Astrocyte (in vitro differentiated cells and primary cell): ENCODE measurements around the gene DHCR7. TPM values are rescaled to one million over a fixed set of nuclear protein-coding genes. Genes with fewer than 3 reads are reported as not detected.

ENCODE experiments used
- DNase-seq: peaks from one replicate; pipeline ENCODE4 v3.0.0-alpha.2; 2010; ENCODE audit warnings: low read depth
- FAIRE-seq: peaks from 2 replicates; lab custom pipeline; 2011; peaks lifted over from hg19 to GRCh38; lab: Jason Lieb, UNC
- H2AFZ ChIP-seq: 2 replicates; pipeline ENCODE4 v1.6.0; 2012; ENCODE audit warnings: low read depth, low read length, inconsistent platforms
- H3K27ac ChIP-seq: 2 replicates; pipeline ENCODE4 v1.5.1; 2011; ENCODE audit warnings: low read depth, low read length, inconsistent platforms
- H3K27me3 ChIP-seq: 2 replicates; pipeline ENCODE4 v1.6.0; 2011; ENCODE audit warnings: low read length, inconsistent platforms; ENCODE audit not compliant: insufficient read depth
- H3K36me3 ChIP-seq: 2 replicates; pipeline ENCODE4 v1.5.1; 2011; ENCODE audit warnings: low read length, inconsistent platforms; ENCODE audit not compliant: insufficient read depth
- H3K4me1 ChIP-seq: 2 replicates; pipeline ENCODE4 v1.5.1; 2011; ENCODE audit warnings: low read length, inconsistent platforms; ENCODE audit not compliant: insufficient read depth
- H3K4me2 ChIP-seq: 2 replicates; pipeline ENCODE4 v1.6.0; 2012; ENCODE audit warnings: low read length, inconsistent platforms
- H3K4me3 ChIP-seq: 2 replicates; pipeline ENCODE4 v1.5.1; 2011; ENCODE audit warnings: low read depth, mild to moderate bottlenecking, low read length, inconsistent platforms; ENCODE audit not compliant: insufficient read depth
- H3K79me2 ChIP-seq: 2 replicates; pipeline ENCODE4 v1.6.0; 2012; ENCODE audit warnings: mild to moderate bottlenecking, low read length, inconsistent platforms; ENCODE audit not compliant: insufficient read depth
- H3K9ac ChIP-seq: 2 replicates; pipeline ENCODE4 v1.6.0; 2012; ENCODE audit warnings: mild to moderate bottlenecking, low read length, inconsistent platforms
- H3K9me3 ChIP-seq: 2 replicates; pipeline ENCODE4 v1.5.1; 2012; ENCODE audit warnings: low read depth, mild to moderate bottlenecking, low read length, inconsistent platforms; ENCODE audit not compliant: insufficient read depth
- H4K20me1 ChIP-seq: 2 replicates; pipeline ENCODE4 v1.6.0; 2012; ENCODE audit warnings: low read length, inconsistent platforms; ENCODE audit not compliant: insufficient read depth
- H3K27ac Mint-ChIP-seq: one replicate; pipeline ENCODE4 v1.8.0; 2021; ENCODE audit warnings: mild to moderate bottlenecking, mixed read lengths; ENCODE audit not compliant: unreplicated experiment
- H3K27me3 Mint-ChIP-seq: one replicate; pipeline ENCODE4 v1.8.0; 2021; ENCODE audit warnings: low read depth, mixed read lengths; ENCODE audit not compliant: unreplicated experiment
- H3K36me3 Mint-ChIP-seq: one replicate; pipeline ENCODE4 v1.8.0; 2021; ENCODE audit warnings: low read depth, mixed read lengths; ENCODE audit not compliant: unreplicated experiment
- H3K4me1 Mint-ChIP-seq: one replicate; pipeline ENCODE4 v1.8.0; 2021; ENCODE audit warnings: low read depth, mixed read lengths; ENCODE audit not compliant: unreplicated experiment
- H3K4me3 Mint-ChIP-seq: one replicate; pipeline ENCODE4 v1.8.0; 2021; ENCODE audit warnings: mild to moderate bottlenecking, moderate library complexity, mixed read lengths; ENCODE audit not compliant: unreplicated experiment
- H3K9me3 Mint-ChIP-seq: one replicate; pipeline ENCODE4 v1.8.0; 2021; ENCODE audit warnings: mild to moderate bottlenecking, mixed read lengths; ENCODE audit not compliant: unreplicated experiment
- CTCF ChIP-seq: IDR thresholded peaks from 2 replicates; pipeline ENCODE4 v1.5.1; 2011; ENCODE audit warnings: low read depth, mild to moderate bottlenecking, inconsistent platforms, low read length, moderate library complexity; ENCODE audit not compliant: insufficient read depth
- EZH2 ChIP-seq: IDR thresholded peaks from 2 replicates; pipeline ENCODE4 v1.6.1; 2012; ENCODE audit warnings: mild to moderate bottlenecking, low read length, inconsistent platforms; ENCODE audit not compliant: insufficient read depth
- total RNA-seq: library from RNA; stranded (reverse); gene quantifications from 2 replicates; pipeline ENCODE4 v1.2.1, GENCODE V29; 2021

The DHCR7 gene
- total RNA-seq, 1 donor from 2014 or later, result 92.8 TPM

- FAIRE-seq (no peak), DNase-seq (no peak)
- TF ChIP-seq EZH2 (no peak), CTCF (no peak)
- no peak overlapping the region for H3K4me2 ChIP-seq
- no peak overlapping the region for H3K4me3 ChIP-seq
- no peak overlapping the region for H3K27ac ChIP-seq
- no peak overlapping the region for H2AFZ ChIP-seq
- H4K20me1 ChIP-seq, result peaks cover 6% of the 10 kb centered on the region
- H3K36me3 Mint-ChIP-seq, result peaks cover 38% of the 10 kb centered on the region
- H3K4me3 Mint-ChIP-seq, result no peak overlapping the region
- no peaks in the 10 kb centered on the region for H3K79me2 ChIP-seq
- no peaks in the 10 kb centered on the region for H3K27me3 Mint-ChIP-seq
- no peaks in the 10 kb centered on the region for H3K27me3 ChIP-seq
- H3K9me3 ChIP-seq, result no peaks in the 10 kb centered on the region
- no peak overlapping the region for H3K9ac ChIP-seq
- no peaks in the 10 kb centered on the region for H3K4me1 ChIP-seq
- peaks cover 2% of the 10 kb centered on the region for H3K36me3 ChIP-seq
- no peaks in the 10 kb centered on the region for H3K4me1 Mint-ChIP-seq
- H3K9me3 Mint-ChIP-seq, result peaks cover 3% of the 10 kb centered on the region
- H3K27ac Mint-ChIP-seq, result no peak overlapping the region
These were observed 18.2 kb upstream of the DHCR7 start for GRCh38 chr11:71466358-71466757.

- Mint-ChIP-seq H3K27me3 (no peaks in the 10 kb centered on the region), H3K4me1 (no peaks in the 10 kb centered on the region), H3K9me3 (peaks cover 3% of the 10 kb centered on the region), H3K27ac (no peak overlapping the region), H3K36me3 (peaks cover 44% of the 10 kb centered on the region), H3K4me3 (no peak overlapping the region)
- Histone ChIP-seq H2AFZ (no peak overlapping the region), H3K4me3 (no peak overlapping the region), H3K79me2 (no peaks in the 10 kb centered on the region), H3K27ac (no peak overlapping the region), H3K4me1 (no peaks in the 10 kb centered on the region), H3K27me3 (no peaks in the 10 kb centered on the region), H3K4me2 (no peak overlapping the region), H3K9ac (no peak overlapping the region), H4K20me1 (peaks cover 9% of the 10 kb centered on the region), H3K9me3 (no peaks in the 10 kb centered on the region), H3K36me3 (peaks cover 4% of the 10 kb centered on the region)
- TF ChIP-seq EZH2, result no peak
- no peak for TF ChIP-seq CTCF
- DNase-seq (no peak), FAIRE-seq (no peak)
These were observed 16.9 kb upstream of the DHCR7 start for GRCh38 chr11:71465054-71465453.

- Histone ChIP-seq H3K36me3 (peaks cover 15% of the 10 kb centered on the region), H3K4me2 (no peak overlapping the region), H3K4me3 (no peak overlapping the region), H4K20me1 (peaks cover 22% of the 10 kb centered on the region), H3K4me1 (no peaks in the 10 kb centered on the region), H3K27ac (no peak overlapping the region), H3K27me3 (no peaks in the 10 kb centered on the region), H3K79me2 (no peaks in the 10 kb centered on the region), H2AFZ (no peak overlapping the region), H3K9ac (no peak overlapping the region), H3K9me3 (no peaks in the 10 kb centered on the region)
- TF ChIP-seq CTCF (no peak), EZH2 (no peak)
- Mint-ChIP-seq H3K4me3 (peak overlapping the region; percentile 28), H3K36me3 (peaks cover 46% of the 10 kb centered on the region), H3K4me1 (no peaks in the 10 kb centered on the region), H3K27me3 (no peaks in the 10 kb centered on the region), H3K9me3 (no peaks in the 10 kb centered on the region), H3K27ac (no peak overlapping the region)
- DNase-seq, result no peak
- FAIRE-seq, result no peak
These were observed 15.4 kb upstream of the DHCR7 start for GRCh38 chr11:71463331-71464211.
